AG04450 (cell line): ENCODE data around the gene CKB. TPM values are rescaled to one million over a fixed set of nuclear protein-coding genes. Genes with fewer than 3 reads are reported as not detected.

ENCODE experiments used
- CTCF ChIA-PET: fragments of 300-600, 350-600 bp; formaldehyde crosslinking; extraction: SDS; loops from one replicate; lab custom pipeline; 2022; ENCODE audit warnings: antibody characterized with exemption, inconsistent platforms; lab: Charles Lee
- POLR2A ChIA-PET: fragments of 350-600 bp; formaldehyde crosslinking; extraction: SDS; loops from one replicate; lab custom pipeline; 2021; ENCODE audit warnings: antibody characterized with exemption, inconsistent platforms; lab: Yijun Ruan, JAX
- DNase-seq: peaks from one replicate; pipeline ENCODE4 v3.0.0-alpha.2; 2011; ENCODE audit warnings: low read depth, low spot score
- H3K27ac ChIP-seq: one replicate; pipeline ENCODE4 v1.5.1; 2012; ENCODE audit warnings: low read depth, low read length, control low read depth
- H3K27me3 ChIP-seq: one replicate; pipeline ENCODE4 v1.6.0; 2012; ENCODE audit warnings: low read length; ENCODE audit not compliant: control insufficient read depth, insufficient read depth
- H3K4me3 ChIP-seq: 2 replicates; pipeline ENCODE4 v1.5.1; 2011; ENCODE audit warnings: mild to moderate bottlenecking, low read depth, low read length, control low read depth
- H3K9me3 ChIP-seq: 2 replicates; pipeline ENCODE4 v1.5.1; 2012; ENCODE audit warnings: low read length; ENCODE audit not compliant: control insufficient read depth, insufficient read depth
- polyA plus RNA-seq: library from polyadenylated mRNA; depleted of rRNA; stranded (reverse); fragments of >200 nt; gene quantifications from 2 replicates; pipeline ENCODE4 v1.2.3, GENCODE V29; 2011
- TF ChIP-seq, protein P1 (sequence below): IDR thresholded peaks from 2 replicates; pipeline ENCODE4 v1.5.1; 2011; ENCODE audit warnings: low read depth, low read length, control low read depth, inconsistent platforms

The CKB gene
- polyA plus RNA-seq, 1 experiment = 11.7 TPM

DNA sequence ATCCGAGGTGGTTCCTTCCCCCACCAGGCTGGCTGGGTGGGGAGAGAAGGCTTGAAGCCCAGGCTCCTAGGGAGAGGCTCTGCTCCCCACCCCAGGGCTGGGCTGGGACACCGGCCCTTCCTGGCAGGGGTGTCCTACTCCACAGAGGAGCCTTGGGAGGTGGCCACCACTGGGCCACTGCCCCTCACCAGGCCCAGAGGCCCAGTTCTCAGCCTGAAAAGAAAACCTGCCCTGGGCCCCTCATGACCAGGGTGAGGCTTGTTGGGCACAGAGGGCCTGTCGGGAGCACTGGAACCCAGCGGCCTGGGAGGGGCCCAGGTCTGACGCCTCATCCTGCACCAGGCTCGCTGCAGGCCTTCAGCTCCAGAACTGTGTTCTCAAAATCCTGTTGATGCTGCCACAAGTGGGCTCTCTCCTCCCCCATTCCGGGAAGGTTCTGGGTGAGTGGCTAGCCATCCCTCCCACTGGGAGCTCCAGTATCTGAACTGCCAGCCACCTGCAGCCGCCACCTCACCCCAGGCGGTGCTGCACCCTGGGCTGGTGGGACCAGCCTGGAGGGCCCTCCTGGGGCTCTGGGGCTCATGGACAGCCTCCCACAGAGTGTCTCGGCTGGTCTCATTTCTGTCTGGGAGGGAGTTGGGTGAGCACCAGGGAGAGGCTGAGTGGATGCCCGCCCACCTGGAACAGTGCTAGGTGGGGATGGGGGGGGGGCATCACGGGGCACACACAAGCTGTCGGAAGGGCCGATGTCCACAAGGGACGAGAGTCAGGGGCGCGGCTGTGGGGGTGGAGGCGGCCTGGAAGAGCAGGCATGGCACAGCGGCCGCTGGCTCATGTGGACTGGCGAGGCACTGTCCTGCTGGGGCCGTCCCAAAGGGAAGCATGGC, 28.1 kb upstream of the CKB start:
- Histone ChIP-seq H3K9me3 (no peaks in the 10 kb centered on the region; the same call in 1 of the 2 replicates), H3K27ac (no peak overlapping the region), H3K27me3 (no peaks in the 10 kb centered on the region), H3K4me3 (no peak overlapping the region)
- DNase-seq = no peak
- POLR2A ChIA-PET = no interaction called here
- CTCF ChIA-PET = interaction anchor here (0.6 to 4.4 kb wide), 4 partner anchors 23 to 32 kb away, joined by 3 to 24 read pairs (median 4); no protein-coding TSS in a partner anchor
- TF ChIP-seq, protein P1, sequence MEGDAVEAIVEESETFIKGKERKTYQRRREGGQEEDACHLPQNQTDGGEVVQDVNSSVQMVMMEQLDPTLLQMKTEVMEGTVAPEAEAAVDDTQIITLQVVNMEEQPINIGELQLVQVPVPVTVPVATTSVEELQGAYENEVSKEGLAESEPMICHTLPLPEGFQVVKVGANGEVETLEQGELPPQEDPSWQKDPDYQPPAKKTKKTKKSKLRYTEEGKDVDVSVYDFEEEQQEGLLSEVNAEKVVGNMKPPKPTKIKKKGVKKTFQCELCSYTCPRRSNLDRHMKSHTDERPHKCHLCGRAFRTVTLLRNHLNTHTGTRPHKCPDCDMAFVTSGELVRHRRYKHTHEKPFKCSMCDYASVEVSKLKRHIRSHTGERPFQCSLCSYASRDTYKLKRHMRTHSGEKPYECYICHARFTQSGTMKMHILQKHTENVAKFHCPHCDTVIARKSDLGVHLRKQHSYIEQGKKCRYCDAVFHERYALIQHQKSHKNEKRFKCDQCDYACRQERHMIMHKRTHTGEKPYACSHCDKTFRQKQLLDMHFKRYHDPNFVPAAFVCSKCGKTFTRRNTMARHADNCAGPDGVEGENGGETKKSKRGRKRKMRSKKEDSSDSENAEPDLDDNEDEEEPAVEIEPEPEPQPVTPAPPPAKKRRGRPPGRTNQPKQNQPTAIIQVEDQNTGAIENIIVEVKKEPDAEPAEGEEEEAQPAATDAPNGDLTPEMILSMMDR = no peak

DNA sequence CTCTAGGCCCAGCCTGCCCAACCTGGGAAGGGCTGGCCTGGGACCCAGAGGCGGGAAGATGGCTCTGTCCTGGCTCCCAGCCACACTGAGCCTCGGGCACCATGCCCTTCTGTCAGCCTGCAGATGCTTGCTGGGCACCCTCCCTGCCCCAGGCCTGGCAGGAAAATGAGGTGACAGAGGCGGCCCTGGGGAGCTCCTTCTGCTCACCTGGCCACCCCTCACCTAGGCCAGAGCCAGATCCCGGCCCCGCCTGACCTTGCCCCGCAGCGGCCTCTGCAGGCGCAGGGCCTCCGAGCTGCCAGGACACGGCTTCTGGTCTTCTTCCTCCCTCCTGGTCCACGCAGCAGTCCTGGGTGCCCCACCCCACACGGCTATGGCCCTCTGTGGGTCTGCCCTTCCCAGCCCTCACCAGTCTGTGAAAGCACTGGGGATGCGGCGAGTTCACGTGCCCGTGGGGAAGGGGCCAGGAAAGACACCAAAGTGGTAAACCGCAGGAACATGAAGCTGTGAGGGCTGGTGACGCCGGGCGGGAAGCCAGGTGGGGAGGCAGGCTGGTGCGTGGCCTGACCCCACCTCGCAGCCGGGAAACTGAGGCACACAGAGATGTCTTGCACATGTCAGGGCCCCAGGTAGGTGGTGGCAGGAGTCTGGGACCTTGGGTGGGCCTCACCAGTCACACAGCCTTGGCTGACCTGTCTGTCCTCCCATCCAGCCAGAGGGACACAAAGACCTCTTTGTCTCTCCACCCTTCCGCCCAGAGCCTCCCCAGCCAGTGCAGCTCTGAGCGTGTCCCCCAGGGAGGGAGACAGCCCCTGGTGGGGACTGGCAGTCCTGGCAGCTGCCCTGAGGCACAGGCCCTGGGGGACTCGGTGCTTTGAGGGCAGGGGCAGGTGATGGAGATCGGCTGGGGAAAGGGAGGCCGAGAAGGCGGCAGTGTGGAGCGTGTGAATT, 27.0 kb upstream of the CKB start:
- no peak for DNase-seq
- no peak overlapping the region for H3K4me3 ChIP-seq
- ChIA-PET POLR2A (no interaction called here), CTCF (interaction anchor here (0.6 to 3.4 kb wide), 5 partner anchors 8 to 31 kb away, joined by 3 to 22 read pairs (median 3); no protein-coding TSS in a partner anchor)
- no peak overlapping the region for H3K27ac ChIP-seq
- H3K9me3 ChIP-seq = no peaks in the 10 kb centered on the region; the same call in 1 of the 2 replicates
- TF ChIP-seq, protein P1 = no peak
- H3K27me3 ChIP-seq = no peaks in the 10 kb centered on the region

DNA sequence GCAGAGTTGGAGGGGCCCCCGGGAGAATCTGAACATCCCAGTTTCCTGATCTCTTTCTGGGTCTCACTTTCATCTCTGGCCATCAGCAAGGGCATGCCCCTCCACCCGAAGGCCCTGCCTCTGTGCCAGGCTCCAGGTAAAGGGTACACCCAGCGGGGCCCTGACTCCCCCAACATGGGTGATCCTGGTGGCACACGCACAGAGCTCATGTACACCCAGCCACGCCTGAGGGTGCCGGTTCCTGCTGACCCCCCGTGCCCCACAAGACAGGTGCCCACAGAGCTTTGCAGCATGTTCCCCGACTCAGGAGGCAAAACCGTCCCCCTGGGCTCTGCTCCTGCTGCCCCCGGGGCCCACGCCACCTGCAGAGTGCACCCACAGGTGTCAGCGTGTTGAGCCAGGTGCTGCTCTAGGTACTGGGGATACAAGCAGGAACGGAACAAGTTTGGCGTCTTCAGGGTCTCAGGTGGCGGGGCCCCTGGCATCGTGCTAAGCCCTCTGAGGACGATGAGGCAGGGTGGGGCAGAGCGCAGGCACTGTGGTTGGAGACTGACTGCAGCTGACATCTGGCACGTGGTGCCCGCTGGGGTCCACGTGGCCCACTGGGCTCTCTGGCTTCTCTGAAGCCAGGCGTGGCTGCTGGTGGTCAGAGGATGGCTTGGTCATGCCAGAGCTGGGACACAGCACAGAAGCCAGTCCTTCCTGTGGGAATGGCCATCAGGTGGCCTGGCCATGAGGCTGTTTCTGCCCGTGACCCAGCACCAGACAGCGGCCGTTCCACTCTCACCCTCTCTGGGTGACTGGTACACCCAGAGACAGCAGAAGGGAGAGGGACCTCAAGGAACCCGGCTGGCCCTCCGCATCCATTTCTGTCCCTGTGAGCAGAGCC, 26.1 kb upstream of the CKB start:
- no peak overlapping the region for H3K27ac ChIP-seq
- CTCF ChIA-PET = interaction anchor here (2.2 to 3.4 kb wide), 2 partner anchors 9 to 30 kb away, joined by 21 to 22 read pairs; no protein-coding TSS in a partner anchor
- H3K4me3 ChIP-seq = no peak overlapping the region
- no peak for DNase-seq
- H3K27me3 ChIP-seq = no peaks in the 10 kb centered on the region
- POLR2A ChIA-PET = no interaction called here
- no peaks in the 10 kb centered on the region; the same call in 1 of the 2 replicates for H3K9me3 ChIP-seq
- TF ChIP-seq, protein P1 = no peak

DNA sequence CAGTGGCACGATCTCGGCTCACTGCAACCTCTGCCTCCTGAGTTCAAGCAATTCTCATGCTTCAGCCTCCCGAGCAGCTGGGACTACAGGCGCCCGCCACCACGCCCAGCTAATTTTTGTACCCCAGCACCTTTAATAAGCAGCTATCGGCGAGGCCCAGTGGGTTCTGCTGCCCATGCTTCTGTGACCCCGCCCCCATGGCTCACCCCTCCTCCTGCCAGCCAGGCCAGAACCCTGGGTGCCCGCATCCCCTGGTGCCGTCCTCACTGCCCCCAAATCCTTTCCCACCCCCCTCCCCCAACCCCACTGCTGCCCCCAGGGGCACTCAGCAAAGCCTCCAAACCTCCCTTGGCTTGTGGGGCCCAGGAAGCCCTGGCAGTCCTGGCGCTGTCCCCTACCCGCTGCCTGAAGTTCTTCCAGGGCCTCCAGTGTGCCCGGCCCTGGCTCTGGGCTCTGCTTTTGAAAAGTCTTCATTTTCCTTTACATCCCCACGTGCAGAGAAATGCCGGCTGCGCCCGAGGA, 25.4 kb upstream of the CKB start:
- no peaks in the 10 kb centered on the region; the same call in 1 of the 2 replicates for H3K9me3 ChIP-seq
- no peak overlapping the region for H3K27ac ChIP-seq
- POLR2A ChIA-PET = interaction anchor here (1.4 to 1.6 kb wide), 2 partner anchors 27 to 29 kb away, joined by 5 read pairs; no protein-coding TSS in a partner anchor
- H3K4me3 ChIP-seq = no peak overlapping the region
- no peak for DNase-seq
- TF ChIP-seq, protein P1 = no peak
- CTCF ChIA-PET = interaction anchor here (0.9 to 3.4 kb wide), 5 partner anchors 10 to 49 kb away, joined by 3 to 22 read pairs (median 15); no protein-coding TSS in a partner anchor
- no peaks in the 10 kb centered on the region for H3K27me3 ChIP-seq
